Thoracic aorta (tissue), 2 donors: ENCODE results near the gene TMEM237. TPM values are rescaled to one million over a fixed set of nuclear protein-coding genes. Genes with fewer than 3 reads are reported as not detected.

ENCODE experiments used
- ATAC-seq: fragments of 150-250 bp; one replicate; pipeline ENCODE4 v1.8.0; 2017; ENCODE audit warnings: low read depth; ENCODE audit not compliant: insufficient number of reproducible peaks, low FRiP score
- DNase-seq: peaks from one replicate; pipeline ENCODE4 v3.0.0-alpha.2; 2020; ENCODE audit warnings: low spot score
- H3K27ac ChIP-seq, 2 donors: fragments of 200-600 bp; sonication (generic); 1 replicate in 1 of 2; 2 replicates in 1 of 2; pipeline ENCODE4 v1.5.1; 2016; ENCODE audit warnings: mild to moderate bottlenecking in 2 of 2, moderate library complexity in 2 of 2
- H3K27me3 ChIP-seq: fragments of 200-600 bp; sonication (generic); replicated peaks from 2 replicates; pipeline ENCODE4 v1.6.0; 2016; ENCODE audit warnings: mild to moderate bottlenecking; ENCODE audit not compliant: insufficient read depth
- H3K36me3 ChIP-seq: fragments of 200-600 bp; sonication (generic); one replicate; pipeline ENCODE4 v1.5.1; 2016
- H3K4me1 ChIP-seq, 2 donors: fragments of 200-600 bp; sonication (generic); 1 replicate in 1 of 2; 2 replicates in 1 of 2; pipeline versions ENCODE4 v1.5.1 to v1.6.0; 2016; ENCODE audit warnings: low read depth in 2 of 2, mild to moderate bottlenecking in 1 of 2; ENCODE audit not compliant: control insufficient read depth in 1 of 2
- H3K4me3 ChIP-seq: fragments of 200-600 bp; sonication (generic); 2 replicates; pipeline ENCODE4 v1.5.1; 2016; ENCODE audit warnings: mild to moderate bottlenecking
- H3K9me3 ChIP-seq: fragments of 200-600 bp; sonication (generic); 2 replicates; pipeline ENCODE4 v1.5.1; 2016
- CTCF ChIP-seq: fragments of 200-600 bp; sonication (generic); IDR thresholded peaks from one replicate; pipeline ENCODE4 v1.5.1; 2019; ENCODE audit warnings: antibody characterized with exemption
- total RNA-seq, 2 donors: library from RNA; depleted of rRNA; stranded (reverse); fragments of >200 nt; gene quantifications; one replicate each; pipeline versions ENCODE4 v1.1.0 to v1.2.3, GENCODE V29; 2016

Gene TMEM237
- total RNA-seq, 2 donors from 2014 or later: 43.2 to 45.6 TPM

DNA sequence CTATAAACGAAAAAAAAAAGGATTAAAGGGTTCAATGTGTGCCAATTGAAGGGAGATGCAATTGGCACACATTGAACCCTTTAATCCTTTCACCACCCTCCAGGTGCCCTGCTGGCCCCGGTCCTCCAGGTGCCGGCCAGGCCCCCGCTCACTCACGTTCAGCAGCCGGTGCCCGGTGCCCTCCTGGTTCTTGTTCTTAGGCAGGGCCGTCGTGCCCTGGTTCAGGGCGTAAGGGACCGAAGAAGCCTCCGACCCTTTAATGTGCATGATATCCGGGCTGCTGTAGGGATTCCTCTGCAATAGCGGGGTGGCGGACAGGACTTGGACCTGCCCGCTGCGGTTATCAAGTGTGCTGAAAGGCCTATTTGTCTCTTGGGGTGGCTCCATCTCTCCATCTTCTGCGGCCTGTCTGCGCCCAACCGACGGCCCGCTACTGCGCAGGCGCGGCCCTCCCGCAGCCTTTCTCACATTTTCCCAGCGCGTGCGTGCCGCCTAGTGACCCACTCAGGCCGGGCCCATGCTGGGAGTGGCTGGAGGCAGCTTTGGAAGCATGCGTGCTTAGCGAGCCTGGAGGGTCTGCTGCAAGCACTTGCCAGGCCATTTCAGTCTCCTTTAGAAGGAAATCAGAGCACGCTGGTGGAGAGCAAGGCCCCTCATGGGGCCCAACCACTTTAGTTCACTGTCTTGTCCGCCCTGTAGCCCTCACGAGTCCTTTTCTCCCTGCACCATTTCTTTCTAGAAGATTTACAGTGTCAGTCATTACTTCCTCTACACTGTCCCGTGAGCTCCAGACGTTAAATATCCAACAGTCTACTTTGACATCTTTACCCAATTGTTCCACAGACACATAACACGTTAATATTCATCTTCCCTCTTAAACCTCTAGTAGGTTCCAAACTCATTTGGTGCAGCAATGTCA, 24.3 kb downstream of the TMEM237 start:
- H3K27me3 ChIP-seq: no peaks in the 10 kb centered on the region
- no peaks in the 10 kb centered on the region for H3K9me3 ChIP-seq
- H3K36me3 ChIP-seq: peaks cover 6% of the 10 kb centered on the region
- H3K4me1 ChIP-seq: peaks cover 0 to 7% of the 10 kb centered on the region in 2 donors
- ATAC-seq: peak; percentile 55
- peak; percentile 17 for DNase-seq
- TF ChIP-seq CTCF: peak; percentile 32
- peak overlapping the region; percentile 57 for H3K4me3 ChIP-seq
- H3K27ac ChIP-seq: no peak overlapping the region

DNA sequence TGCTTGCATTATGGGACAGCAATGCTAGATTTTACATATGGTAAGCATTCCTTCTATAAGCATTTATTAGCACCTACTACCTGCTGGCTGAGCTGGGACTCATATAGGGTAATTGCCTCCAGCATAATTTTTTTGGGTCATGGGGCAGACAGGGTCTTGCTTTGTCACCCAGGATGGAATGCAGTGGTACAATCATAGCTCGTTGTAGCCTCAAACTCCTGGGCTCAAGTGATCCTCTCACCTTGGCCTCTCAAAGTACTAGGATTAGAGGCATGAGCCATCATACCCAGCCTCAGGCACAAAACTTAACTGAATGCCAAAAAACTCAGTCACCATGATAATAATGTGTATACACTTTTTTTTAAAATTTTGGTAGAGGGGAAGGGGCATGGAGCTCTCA, 35.3 kb downstream of the TMEM237 start:
- Histone ChIP-seq H3K36me3 (no peaks in the 10 kb centered on the region), H3K27ac (no peak overlapping the region), H3K4me1 (no peaks in the 10 kb centered on the region), H3K4me3 (no peak overlapping the region), H3K27me3 (no peaks in the 10 kb centered on the region), H3K9me3 (no peaks in the 10 kb centered on the region)
- DNase-seq (no peak), ATAC-seq (no peak)
- TF ChIP-seq CTCF: no peak

- no peaks in the 10 kb centered on the region for H3K36me3 ChIP-seq
Observed at GRCh38 chr2:201607568-201607967, 35.7 kb downstream of the TMEM237 start.

DNA sequence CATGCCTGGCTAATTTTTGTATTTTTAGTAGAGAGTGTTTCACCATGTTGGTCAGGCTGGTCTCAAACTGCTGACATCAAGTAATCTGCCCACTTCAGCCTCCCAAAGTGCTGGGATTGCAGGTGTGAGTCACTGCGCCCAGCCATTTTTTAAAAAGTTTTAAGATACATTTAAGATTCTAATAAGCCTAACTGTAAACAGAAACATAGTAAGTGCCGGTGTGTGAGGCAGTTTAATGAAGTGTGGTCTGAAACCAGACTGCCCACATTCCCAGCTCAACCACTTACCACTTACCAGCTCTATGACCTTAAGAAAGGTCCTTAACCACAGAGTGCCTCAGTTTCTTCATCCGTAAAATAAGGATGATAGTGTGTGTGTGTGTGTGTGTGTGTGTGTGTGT, 42.4 kb downstream of the TMEM237 start:
- Histone ChIP-seq H3K27me3 (no peaks in the 10 kb centered on the region), H3K4me3 (no peak overlapping the region), H3K9me3 (no peaks in the 10 kb centered on the region), H3K27ac (no peak overlapping the region), H3K4me1 (no peaks in the 10 kb centered on the region), H3K36me3 (no peaks in the 10 kb centered on the region)
- no peak for TF ChIP-seq CTCF
- ATAC-seq: no peak
- DNase-seq: no peak

More at GRCh38 chr2:201607568-201607967, 35.7 kb downstream of the TMEM237 start:
- H3K4me3 ChIP-seq: no peak overlapping the region
- DNase-seq (no peak), ATAC-seq (no peak)
- no peak for TF ChIP-seq CTCF
- H3K27ac ChIP-seq: no peak overlapping the region
- no peaks in the 10 kb centered on the region for H3K9me3 ChIP-seq
- H3K4me1 ChIP-seq: no peaks in the 10 kb centered on the region
- H3K27me3 ChIP-seq: no peaks in the 10 kb centered on the region

DNA sequence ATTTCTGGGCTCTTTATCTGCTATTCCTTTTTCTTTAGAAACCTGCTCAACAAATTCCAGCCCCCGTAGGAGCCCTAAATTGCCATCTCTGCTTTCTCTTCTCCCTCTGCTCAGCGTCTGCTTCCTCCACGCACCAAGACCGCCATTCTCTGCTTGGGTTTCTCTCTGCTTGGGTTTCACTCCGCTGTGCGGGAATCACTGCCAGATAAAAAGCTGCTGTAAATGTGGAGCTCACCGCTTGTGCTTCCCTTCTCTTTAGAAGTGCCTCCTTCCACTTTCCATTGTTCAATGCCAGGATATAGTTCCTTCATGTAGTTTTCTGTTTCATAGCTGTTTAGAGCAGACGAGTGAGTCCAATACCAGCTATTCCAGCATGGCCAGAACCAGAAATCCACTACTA, 45.9 kb downstream of the TMEM237 start:
- TF ChIP-seq CTCF: no peak
- H3K9me3 ChIP-seq: no peaks in the 10 kb centered on the region
- H3K36me3 ChIP-seq: no peaks in the 10 kb centered on the region
- no peak for DNase-seq
- no peak overlapping the region for H3K27ac ChIP-seq
- ATAC-seq: no peak
- no peak overlapping the region for H3K4me3 ChIP-seq
- H3K4me1 ChIP-seq: no peaks in the 10 kb centered on the region
- no peaks in the 10 kb centered on the region for H3K27me3 ChIP-seq
